Stimulated activated memory B cell treated with anti-CD40 and anti-IgM and Interleukin-4, amounts not matched to agents 10 μg/mL and 1 μg/mL and 100 μg/mL, for 72 hours (primary cell): ENCODE data around the gene TAC3.
"Not testable (repeated sequence)": the region's sequence is repeated elsewhere in the genome, so short reads cannot be mapped to it uniquely, and the experiment has no call there.

Source experiments
- ATAC-seq: fragments of 150-1000 bp; cut with Tn5 transposase; 2 replicates; pipeline ENCODE4 v1.10.0; 2021
- H3K27ac Mint-ChIP-seq: one replicate; pipeline ENCODE4 v1.8.0; 2022; ENCODE audit warnings: mild to moderate bottlenecking, mixed read lengths
- H3K27me3 Mint-ChIP-seq: one replicate; pipeline ENCODE4 v1.8.0; 2022; ENCODE audit warnings: mixed read lengths
- H3K36me3 Mint-ChIP-seq: one replicate; pipeline ENCODE4 v1.8.0; 2022; ENCODE audit warnings: mixed read lengths
- H3K4me1 Mint-ChIP-seq: one replicate; pipeline ENCODE4 v1.8.0; 2022; ENCODE audit warnings: mixed read lengths
- H3K4me3 Mint-ChIP-seq: one replicate; pipeline ENCODE4 v1.8.0; 2022; ENCODE audit warnings: mild to moderate bottlenecking, moderate library complexity, mixed read lengths
- H3K9me3 Mint-ChIP-seq: one replicate; pipeline ENCODE4 v1.8.0; 2022; ENCODE audit warnings: mixed read lengths

Gene TAC3

GRCh38 chr12:56987551-56988053 lies 28.7 kb downstream of the TAC3 start:
- H3K4me1 Mint-ChIP-seq = peaks cover 25% of the 10 kb centered on the region
- no peak overlapping the region for H3K27ac Mint-ChIP-seq
- ATAC-seq = peak; percentile 71
- H3K36me3 Mint-ChIP-seq = no peaks in the 10 kb centered on the region
- H3K4me3 Mint-ChIP-seq = peak overlapping the region; percentile 28
- H3K9me3 Mint-ChIP-seq = no peaks in the 10 kb centered on the region
- H3K27me3 Mint-ChIP-seq = no peaks in the 10 kb centered on the region

- Mint-ChIP-seq H3K4me1 (peaks cover 25% of the 10 kb centered on the region), H3K4me3 (peak overlapping the region; percentile 28), H3K36me3 (no peaks in the 10 kb centered on the region), H3K9me3 (no peaks in the 10 kb centered on the region), H3K27me3 (no peaks in the 10 kb centered on the region), H3K27ac (no peak overlapping the region)
- no peak for ATAC-seq
These were observed 29.3 kb downstream of the TAC3 start for GRCh38 chr12:56987011-56987410.

GRCh38 chr12:56985714-56986113 lies 30.6 kb downstream of the TAC3 start:
- not testable (repeated sequence) for H3K27ac Mint-ChIP-seq, H3K9me3 Mint-ChIP-seq, ATAC-seq, H3K4me3 Mint-ChIP-seq, H3K36me3 Mint-ChIP-seq, H3K27me3 Mint-ChIP-seq
- peaks cover 16% of the 10 kb centered on the region for H3K4me1 Mint-ChIP-seq

GRCh38 chr12:56983386-56983785 lies 32.9 kb downstream of the TAC3 start:
- Mint-ChIP-seq H3K27me3 (no peaks in the 10 kb centered on the region), H3K36me3 (peaks cover 11% of the 10 kb centered on the region), H3K4me3 (no peak overlapping the region), H3K4me1 (peaks cover 15% of the 10 kb centered on the region), H3K9me3 (no peaks in the 10 kb centered on the region), H3K27ac (no peak overlapping the region)
- ATAC-seq = no peak

- not testable (repeated sequence) for H3K27ac Mint-ChIP-seq, ATAC-seq, H3K27me3 Mint-ChIP-seq, H3K4me1 Mint-ChIP-seq, H3K4me3 Mint-ChIP-seq, H3K9me3 Mint-ChIP-seq
- peaks cover 11% of the 10 kb centered on the region for H3K36me3 Mint-ChIP-seq
These were observed 33.6 kb downstream of the TAC3 start for GRCh38 chr12:56982578-56983236.

GRCh38 chr12:56980941-56981530 lies 35.3 kb downstream of the TAC3 start:
- H3K27me3 Mint-ChIP-seq = no peaks in the 10 kb centered on the region
- H3K4me1 Mint-ChIP-seq = no peaks in the 10 kb centered on the region
- no peak for ATAC-seq
- no peaks in the 10 kb centered on the region for H3K9me3 Mint-ChIP-seq
- peaks cover 11% of the 10 kb centered on the region for H3K36me3 Mint-ChIP-seq
- H3K4me3 Mint-ChIP-seq = no peak overlapping the region
- H3K27ac Mint-ChIP-seq = no peak overlapping the region

- Mint-ChIP-seq H3K36me3 (peaks cover 11% of the 10 kb centered on the region), H3K27me3 (no peaks in the 10 kb centered on the region), H3K9me3 (no peaks in the 10 kb centered on the region), H3K27ac (no peak overlapping the region), H3K4me3 (no peak overlapping the region), H3K4me1 (no peaks in the 10 kb centered on the region)
- ATAC-seq = no peak
These were observed 36.1 kb downstream of the TAC3 start for GRCh38 chr12:56980268-56980667.

- H3K27me3 Mint-ChIP-seq = no peaks in the 10 kb centered on the region
- ATAC-seq = no peak
- H3K4me1 Mint-ChIP-seq = no peaks in the 10 kb centered on the region
- H3K4me3 Mint-ChIP-seq = no peak overlapping the region
- H3K36me3 Mint-ChIP-seq = peaks cover 11% of the 10 kb centered on the region
- H3K9me3 Mint-ChIP-seq = no peaks in the 10 kb centered on the region
- no peak overlapping the region for H3K27ac Mint-ChIP-seq
These were observed 36.7 kb downstream of the TAC3 start for GRCh38 chr12:56979628-56980027.

GRCh38 chr12:56978397-56979138 lies 37.8 kb downstream of the TAC3 start:
- no peak overlapping the region for H3K4me3 Mint-ChIP-seq
- no peaks in the 10 kb centered on the region for H3K4me1 Mint-ChIP-seq
- H3K27ac Mint-ChIP-seq = no peak overlapping the region
- ATAC-seq = no peak
- no peaks in the 10 kb centered on the region for H3K27me3 Mint-ChIP-seq
- peaks cover 11% of the 10 kb centered on the region for H3K36me3 Mint-ChIP-seq
- H3K9me3 Mint-ChIP-seq = no peaks in the 10 kb centered on the region

- peaks cover 11% of the 10 kb centered on the region for H3K36me3 Mint-ChIP-seq
- H3K27me3 Mint-ChIP-seq, H3K27ac Mint-ChIP-seq, H3K4me1 Mint-ChIP-seq, ATAC-seq, H3K4me3 Mint-ChIP-seq, H3K9me3 Mint-ChIP-seq: not testable (repeated sequence)
These were observed 39.0 kb downstream of the TAC3 start for GRCh38 chr12:56977361-56977760.

GRCh38 chr12:56974224-56974623 lies 42.1 kb downstream of the TAC3 start:
- not testable (repeated sequence) for H3K4me3 Mint-ChIP-seq, ATAC-seq, H3K36me3 Mint-ChIP-seq, H3K27me3 Mint-ChIP-seq, H3K4me1 Mint-ChIP-seq, H3K9me3 Mint-ChIP-seq, H3K27ac Mint-ChIP-seq

GRCh38 chr12:56968910-56969309 lies 47.4 kb downstream of the TAC3 start:
- not testable (repeated sequence) for H3K4me1 Mint-ChIP-seq, ATAC-seq, H3K27ac Mint-ChIP-seq, H3K27me3 Mint-ChIP-seq, H3K4me3 Mint-ChIP-seq, H3K9me3 Mint-ChIP-seq, H3K36me3 Mint-ChIP-seq

- not testable (repeated sequence) for H3K9me3 Mint-ChIP-seq, H3K27ac Mint-ChIP-seq, H3K4me3 Mint-ChIP-seq, H3K36me3 Mint-ChIP-seq, H3K27me3 Mint-ChIP-seq, ATAC-seq, H3K4me1 Mint-ChIP-seq
These were observed 50.2 kb downstream of the TAC3 start for GRCh38 chr12:56965997-56966642.

- not testable (repeated sequence) for H3K36me3 Mint-ChIP-seq, H3K9me3 Mint-ChIP-seq, H3K27ac Mint-ChIP-seq, ATAC-seq, H3K27me3 Mint-ChIP-seq, H3K4me1 Mint-ChIP-seq, H3K4me3 Mint-ChIP-seq
These were observed 51.2 kb downstream of the TAC3 start for GRCh38 chr12:56965124-56965523.

GRCh38 chr12:56963557-56963956 lies 52.8 kb downstream of the TAC3 start:
- not testable (repeated sequence) for H3K4me1 Mint-ChIP-seq, H3K36me3 Mint-ChIP-seq, H3K4me3 Mint-ChIP-seq, H3K27ac Mint-ChIP-seq, H3K27me3 Mint-ChIP-seq, H3K9me3 Mint-ChIP-seq, ATAC-seq
